Kidney (tissue), 14 donors: ENCODE measurements around the gene CLEC19A. TPM values are rescaled to one million over a fixed set of nuclear protein-coding genes. Genes with fewer than 3 reads are reported as not detected.

Experiments used
- DNase-seq, 5 donors: peaks; one replicate each; pipeline ENCODE4 v3.0.0-alpha.2; 2013 to 2020
- FAIRE-seq: peaks from 2 replicates; lab custom pipeline; 2012; peaks lifted over from hg19 to GRCh38; lab: Jason Lieb, UNC
- H3K27ac ChIP-seq, 2 donors: one replicate each; pipeline ENCODE4 v1.7.0; 2013; ENCODE audit warnings: low read depth in 2 of 2, low read length in 2 of 2, inconsistent platforms in 1 of 2
- H3K27me3 ChIP-seq: one replicate; pipeline ENCODE4 v1.7.1; 2013; ENCODE audit warnings: low read length, inconsistent platforms; ENCODE audit not compliant: control insufficient read depth, insufficient read depth
- H3K36me3 ChIP-seq, 3 donors: one replicate each; pipeline versions ENCODE4 v1.7.0 to v1.7.1; 2013; ENCODE audit warnings: low read length in 3 of 3, control low read depth in 1 of 3, inconsistent platforms in 1 of 3; ENCODE audit not compliant: insufficient read depth in 3 of 3, control insufficient read depth in 2 of 3
- H3K4me1 ChIP-seq, 3 donors: one replicate each; pipeline versions ENCODE4 v1.7.0 to v1.7.1; 2013; ENCODE audit warnings: low read length in 3 of 3, inconsistent platforms in 1 of 3, low read depth in 1 of 3; ENCODE audit not compliant: control insufficient read depth in 2 of 3, insufficient read depth in 2 of 3
- H3K4me3 ChIP-seq, 3 donors: one replicate each; pipeline versions ENCODE4 v1.7.0 to v1.8.1; 2013; ENCODE audit warnings: low read length in 3 of 3, control low read depth in 1 of 3, inconsistent platforms in 1 of 3
- H3K9ac ChIP-seq, 3 donors: one replicate each; pipeline versions ENCODE4 v1.7.0 to v1.7.1; 2013; ENCODE audit warnings: low read length in 3 of 3, control low read depth in 1 of 3, inconsistent platforms in 1 of 3
- H3K9me3 ChIP-seq, 3 donors: one replicate each; pipeline versions ENCODE4 v1.7.0 to v1.7.1; 2013; ENCODE audit warnings: low read length in 3 of 3, control low read depth in 1 of 3, inconsistent platforms in 1 of 3; ENCODE audit not compliant: control insufficient read depth in 2 of 3, insufficient read depth in 1 of 3
- CTCF ChIP-seq: IDR thresholded peaks from 3 replicates; pipeline ENCODE4 v1.5.1; 2012; ENCODE audit warnings: mild to moderate bottlenecking, moderate library complexity, borderline replicate concordance; ENCODE audit not compliant: insufficient read depth; ENCODE audit errors: extremely low read depth
- intact Hi-C: fragments of 100-400 bp; cut with DNase I; formaldehyde crosslinking; loops from one replicate; pipeline ENCODE4 v1.11.1; 2022
- polyA plus RNA-seq: library from polyadenylated mRNA; stranded (reverse); fragments of 350-450 nt; fragmentation: Illumina TruSeq; extraction: RNeasy Lipid Tissue Mini Kit (QIAGEN cat#74804); gene quantifications from one replicate; pipeline ENCODE4 v1.2.3, GENCODE V29; 2014; ENCODE audit warnings: low read depth, low replicate concordance; ENCODE audit not compliant: insufficient read depth
- total RNA-seq: library from RNA; stranded (reverse); fragmentation: NEBNext Ultra II Directional; extraction: Animal tissue kit (Norgen Biotek cat#: 25700); gene quantifications from one replicate; pipeline ENCODE4 v1.2.1, GENCODE V29; 2021
- donor health status: control.
- donor health status: control.
- donor health status: control.
- donor health status: control.
- donor health status: control.
- donor health status: DM: yes; HTN: yes; CAD: no.
- donor health status: Normal renal cell carcinoma (clear cell type).

Gene CLEC19A
- total and polyA plus RNA-seq, 2 donors from 2014 or later, result not detected

GRCh38 chr16:19241512-19241911, 44.0 kb upstream of the CLEC19A start:
- intact Hi-C loops, result no loop called here
- Histone ChIP-seq H3K36me3 (no peaks in the 10 kb centered on the region), H3K27ac (no peak overlapping the region), H3K4me3 (no peak overlapping the region), H3K9me3 (no peaks in the 10 kb centered on the region), H3K4me1 (no peaks in the 10 kb centered on the region), H3K9ac (no peak overlapping the region), H3K27me3 (no peaks in the 10 kb centered on the region)
- FAIRE-seq (no peak), DNase-seq (no peak)
- TF ChIP-seq CTCF, result no peak

GRCh38 chr16:19242186-19242585, 43.3 kb upstream of the CLEC19A start:
- Histone ChIP-seq H3K4me3 (no peak overlapping the region), H3K9ac (no peak overlapping the region), H3K27ac (no peak overlapping the region), H3K27me3 (no peaks in the 10 kb centered on the region), H3K9me3 (no peaks in the 10 kb centered on the region), H3K4me1 (no peaks in the 10 kb centered on the region), H3K36me3 (no peaks in the 10 kb centered on the region)
- DNase-seq (no peak), FAIRE-seq (no peak)
- TF ChIP-seq CTCF, result no peak
- intact Hi-C loops, result no loop called here

GRCh38 chr16:19242987-19243575, 42.5 kb upstream of the CLEC19A start:
- no peak overlapping the region for H3K4me3 ChIP-seq
- H3K4me1 ChIP-seq, result no peaks in the 10 kb centered on the region
- no peaks in the 10 kb centered on the region for H3K9me3 ChIP-seq
- TF ChIP-seq CTCF, result no peak
- no peak overlapping the region for H3K27ac ChIP-seq
- no peak for FAIRE-seq
- DNase-seq, result no peak
- H3K9ac ChIP-seq, result no peak overlapping the region
- H3K27me3 ChIP-seq, result no peaks in the 10 kb centered on the region
- intact Hi-C loops, result no loop called here
- H3K36me3 ChIP-seq, result no peaks in the 10 kb centered on the region
